HCT116 (cell line): ENCODE measurements around the gene FBXL17. TPM values are rescaled to one million over a fixed set of nuclear protein-coding genes. Genes with fewer than 3 reads are reported as not detected.

Experiments used
- ATAC-seq: fragments of 200-7000 bp; cut with Tn5 transposase; 2 replicates; pipeline ENCODE4 v1.9.1; 2020; ENCODE audit warnings: mild to moderate bottlenecking, moderate library complexity
- BruUV-seq: library from RNA; stranded (reverse); fragments of 400-500 nt; replicated peaks from 2 replicates; lab custom pipeline; 2021; lab: Mats Ljungman, UMichigan
- CTCF ChIA-PET: fragments of 300-600 bp; sonication (Branson Sonifier 250); formaldehyde crosslinking; loops from one replicate; lab custom pipeline; 2021; ENCODE audit warnings: antibody characterized with exemption; lab: Charles Lee
- POLR2A ChIA-PET: fragments of 300-600, 350-600 bp; sonication (Branson Sonifier 250); formaldehyde crosslinking; loops from one replicate; lab custom pipeline; 2021; ENCODE audit warnings: antibody characterized with exemption; lab: Charles Lee
- RAD21 ChIA-PET, 2 experiments: fragments of 300-600 bp; sonication (Branson Sonifier 250); formaldehyde crosslinking; loops; one replicate each; lab custom pipeline; 2023; ENCODE audit warnings: low total read pairs in 2 of 2; ENCODE audit not compliant: uncharacterized antibody in 2 of 2, unreplicated experiment in 2 of 2, low non-redundant PET in 1 of 2; lab: Charles Lee
- DNase-seq: peaks from one replicate; pipeline ENCODE4 v3.0.0-alpha.2; 2010; ENCODE audit warnings: low read depth, low spot score
- H2AFZ ChIP-seq: fragments of 200-600 bp; shearing (Covaris generic), sonication (generic); 2 replicates; pipeline ENCODE4 v1.6.1; 2017; ENCODE audit warnings: low read depth, mixed run types, mixed read lengths, antibody characterized with exemption, low read length; ENCODE audit not compliant: poor library complexity, severe bottlenecking
- H3K27ac ChIP-seq: 2 replicates; pipeline ENCODE4 v1.5.1; 2012; ENCODE audit warnings: low read depth, low read length
- H3K27me3 ChIP-seq: fragments of 200-600 bp; sonication (generic); 2 replicates; pipeline ENCODE4 v1.6.1; 2016; ENCODE audit warnings: mixed run types, low read length, mixed read lengths; ENCODE audit not compliant: insufficient read depth
- H3K36me3 ChIP-seq, 2 experiments: fragments of 200-500 bp in 1 of 2; fragments of 200-600 bp in 1 of 2; sonication (Bioruptor generic) in 1 of 2; sonication (generic) in 1 of 2; 2 replicates each; pipeline versions ENCODE4 v1.5.1 to v1.6.1; 2014 to 2016; ENCODE audit warnings: low read length in 2 of 2, inconsistent platforms in 1 of 2, mixed read lengths in 1 of 2, mixed run types in 1 of 2; ENCODE audit not compliant: insufficient read depth in 2 of 2, control insufficient read depth in 1 of 2
- H3K4me1 ChIP-seq, 2 experiments: fragments of 200-600 bp in 1 of 2; sonication (generic) in 1 of 2; 2 replicates each; pipeline versions ENCODE4 v1.5.1 to v1.6.1; 2012 to 2017; ENCODE audit warnings: low read length in 2 of 2, inconsistent platforms in 1 of 2, mild to moderate bottlenecking in 1 of 2, mixed read lengths in 1 of 2, mixed run types in 1 of 2, moderate library complexity in 1 of 2; ENCODE audit not compliant: insufficient read depth in 2 of 2, control insufficient read depth in 1 of 2
- H3K4me2 ChIP-seq: fragments of 200-600 bp; sonication (generic); 2 replicates; pipeline ENCODE4 v1.6.1; 2017; ENCODE audit warnings: mixed run types, low read length, mixed read lengths
- H3K4me3 ChIP-seq, 2 experiments: fragments of 200-600 bp in 1 of 2; sonication (generic) in 1 of 2; replicated peaks in 1 of 2; 2 replicates each; pipeline ENCODE4 v1.5.1; 2011 to 2016; ENCODE audit warnings: low read length in 2 of 2, control low read depth in 1 of 2, low read depth in 1 of 2, mild to moderate bottlenecking in 1 of 2, mixed read lengths in 1 of 2, mixed run types in 1 of 2
- H3K79me2 ChIP-seq: fragments of 200-600 bp; sonication (generic); 2 replicates; pipeline ENCODE4 v1.6.1; 2017; ENCODE audit warnings: mild to moderate bottlenecking, mixed run types, low read length, moderate library complexity, mixed read lengths; ENCODE audit not compliant: insufficient read depth
- H3K9ac ChIP-seq: fragments of 200-600 bp; sonication (generic); 2 replicates; pipeline ENCODE4 v1.6.1; 2016; ENCODE audit warnings: low read length, mixed read lengths
- H3K9me2 ChIP-seq: fragments of 200-600 bp; sonication (generic), shearing (Covaris generic); 2 replicates; pipeline ENCODE4 v1.6.1; 2017; ENCODE audit warnings: mixed run types, mild to moderate bottlenecking, moderate library complexity; ENCODE audit not compliant: insufficient read depth
- H3K9me3 ChIP-seq, 2 experiments: fragments of 200-500 bp in 1 of 2; fragments of 200-600 bp in 1 of 2; sonication (Bioruptor generic) in 1 of 2; sonication (generic) in 1 of 2; 2 replicates each; pipeline ENCODE4 v1.6.1; 2014 to 2017; ENCODE audit warnings: low read length in 2 of 2, mixed read lengths in 2 of 2, inconsistent platforms in 1 of 2, low read depth in 1 of 2, mild to moderate bottlenecking in 1 of 2, mixed run types in 1 of 2, moderate library complexity in 1 of 2; ENCODE audit not compliant: control insufficient read depth in 1 of 2, insufficient read depth in 1 of 2
- H4K20me1 ChIP-seq: fragments of 200-600 bp; sonication (generic), shearing (Covaris generic); 2 replicates; pipeline ENCODE4 v1.6.1; 2017; ENCODE audit warnings: mixed run types, mild to moderate bottlenecking, moderate library complexity; ENCODE audit not compliant: insufficient read depth
- ATF3 ChIP-seq: IDR thresholded peaks from 2 replicates; pipeline ENCODE4 v1.6.1; 2012
- CBX3 ChIP-seq: IDR thresholded peaks from 2 replicates; pipeline ENCODE4 v1.6.1; 2012; ENCODE audit warnings: low read depth
- CEBPB ChIP-seq: IDR thresholded peaks from 2 replicates; pipeline ENCODE4 v1.6.1; 2012; ENCODE audit warnings: low read depth
- CTCF ChIP-seq, 3 experiments: fragments of 200-600 bp in 1 of 3; sonication (generic) in 1 of 3; IDR thresholded peaks in 2 of 3; conservative IDR thresholded peaks in 1 of 3; 2 replicates each; pipeline ENCODE4 v1.5.1; 2012 to 2017; ENCODE audit warnings: low read depth in 2 of 3, low read length in 2 of 3, antibody characterized with exemption in 1 of 3, borderline replicate concordance in 1 of 3, control low read depth in 1 of 3, mild to moderate bottlenecking in 1 of 3, mixed read lengths in 1 of 3, mixed run types in 1 of 3, moderate library complexity in 1 of 3; ENCODE audit not compliant: insufficient read depth in 1 of 3
- EGR1 ChIP-seq: IDR thresholded peaks from 2 replicates; pipeline ENCODE4 v1.6.1; 2012; ENCODE audit warnings: low read depth
- ELF1 ChIP-seq: IDR thresholded peaks from 2 replicates; pipeline ENCODE4 v1.6.1; 2012; ENCODE audit warnings: low read depth, borderline replicate concordance
- EZH2 ChIP-seq: fragments of 200-600 bp; sonication (generic); IDR thresholded peaks from 2 replicates; pipeline ENCODE4 v1.6.1; 2017; ENCODE audit warnings: antibody characterized with exemption, mixed run types
- EZH2phosphoT487 ChIP-seq: fragments of 200-600 bp; IDR thresholded peaks from 2 replicates; pipeline ENCODE4 v1.6.1; 2018; ENCODE audit warnings: antibody characterized with exemption, borderline replicate concordance
- FOSL1 ChIP-seq: IDR thresholded peaks from 2 replicates; pipeline ENCODE4 v1.6.1; 2012; ENCODE audit warnings: low read depth
- JUND ChIP-seq: IDR thresholded peaks from 2 replicates; pipeline ENCODE4 v1.6.1; 2012
- MAX ChIP-seq: IDR thresholded peaks from 2 replicates; pipeline ENCODE4 v1.6.1; 2012
- POLR2A ChIP-seq: IDR thresholded peaks from 2 replicates; pipeline ENCODE4 v1.7.0; 2011; ENCODE audit warnings: borderline replicate concordance; ENCODE audit not compliant: insufficient read depth, insufficient read length; ENCODE audit errors: extremely low read depth
- POLR2AphosphoS5 ChIP-seq: IDR thresholded peaks from 2 replicates; pipeline ENCODE4 v1.6.1; 2011; ENCODE audit warnings: mild to moderate bottlenecking, low read depth, low read length, moderate library complexity
- RAD21 ChIP-seq: IDR thresholded peaks from 2 replicates; pipeline ENCODE4 v1.6.1; 2012; ENCODE audit warnings: low read depth, mild to moderate bottlenecking
- SIN3A ChIP-seq: IDR thresholded peaks from 2 replicates; pipeline ENCODE4 v1.6.1; 2012; ENCODE audit warnings: low read depth
- SP1 ChIP-seq: IDR thresholded peaks from 2 replicates; pipeline ENCODE4 v1.6.1; 2012; ENCODE audit warnings: low read depth
- SRF ChIP-seq: IDR thresholded peaks from 2 replicates; pipeline ENCODE4 v1.6.1; 2012; ENCODE audit warnings: low read depth
- YY1 ChIP-seq: IDR thresholded peaks from 2 replicates; pipeline ENCODE4 v1.6.1; 2011; ENCODE audit warnings: low read length, low read depth, moderate library complexity, mild to moderate bottlenecking; ENCODE audit not compliant: insufficient replicate concordance; ENCODE audit errors: extremely low read depth
- ZBTB33 ChIP-seq: IDR thresholded peaks from 2 replicates; pipeline ENCODE4 v1.6.1; 2011; ENCODE audit warnings: mild to moderate bottlenecking, low read length, moderate library complexity; ENCODE audit not compliant: insufficient replicate concordance; ENCODE audit errors: extremely low read depth
- ZFX ChIP-seq: fragments of 450-650 bp; IDR thresholded peaks from 2 replicates; pipeline ENCODE4 v1.6.1; 2017
- ZNF274 ChIP-seq: fragments of 200-500 bp; sonication (Bioruptor generic); IDR thresholded peaks from 2 replicates; pipeline ENCODE4 v1.6.1; 2014; ENCODE audit warnings: mild to moderate bottlenecking, low read depth, low read length, inconsistent platforms
- intact Hi-C: fragments of 100-400 bp; cut with micrococcal nuclease; formaldehyde crosslinking; loops from 2 replicates; pipeline ENCODE4 v1.10.0; 2022
- total RNA-seq: library from RNA; stranded (reverse); gene quantifications from one replicate; pipeline ENCODE4 v1.2.1, GENCODE V29; 2021; ENCODE audit not compliant: unreplicated experiment

FBXL17 gene
- total RNA-seq, 1 experiment from 2014 or later, result 9.4 TPM

- TF ChIP-seq YY1 (no peak), MAX (no peak), ZFX (no peak), EZH2phosphoT487 (no peak), EZH2 (no peak), ATF3 (no peak), CEBPB (no peak), EGR1 (no peak), SP1 (no peak), POLR2AphosphoS5 (no peak), CBX3 (no peak)
Measured at GRCh38 chr5:108372369-108372768, 9.5 kb downstream of the FBXL17 start (continued).

- Histone ChIP-seq H3K79me2 (no peaks in the 10 kb centered on the region), H2AFZ (no peak overlapping the region), H3K36me3 (no peaks in the 10 kb centered on the region), H3K9me3 (peaks cover 10 to 24% of the 10 kb centered on the region in 2 experiments; a peak in 3 of 4 replicates), H3K27ac (no peak overlapping the region), H3K4me1 (no peaks in the 10 kb centered on the region), H4K20me1 (no peaks in the 10 kb centered on the region), H3K9ac (no peak overlapping the region), H3K27me3 (no peaks in the 10 kb centered on the region), H3K9me2 (no peaks in the 10 kb centered on the region), H3K4me3 (no peak overlapping the region), H3K4me2 (no peak overlapping the region)
- no peak for ATAC-seq
- ChIA-PET CTCF (no interaction called here), POLR2A (no interaction called here), RAD21 (no interaction called here)
- DNase-seq, result no peak
- BruUV-seq, result no TSS peak
- intact Hi-C loops, result no loop called here
- no peak for TF ChIP-seq CTCF (IDR thresholded peaks at IDR 0.05 in 2 of 3, conservative IDR thresholded peaks at IDR 0.05 in 1 of 3; ENCODE audit: borderline replicate concordance in 1 of 3, insufficient read depth in 1 of 3, low read depth in 2 of 3, low read length in 2 of 3)
- TF ChIP-seq POLR2A, result no peak
- no peak for TF ChIP-seq ZFX
- no peak for TF ChIP-seq POLR2AphosphoS5
- TF ChIP-seq SRF, result no peak
- TF ChIP-seq SP1, result no peak
- TF ChIP-seq FOSL1, result no peak
- no peak for TF ChIP-seq RAD21
- TF ChIP-seq ELF1, result no peak
- no peak for TF ChIP-seq JUND
- TF ChIP-seq ZBTB33, result no peak
- no peak for TF ChIP-seq ATF3
- no peak for TF ChIP-seq SIN3A
- no peak for TF ChIP-seq CBX3
- no peak for TF ChIP-seq MAX
- TF ChIP-seq EZH2, result no peak
- no peak for TF ChIP-seq ZNF274
Measured at GRCh38 chr5:108371263-108371662, 10.6 kb downstream of the FBXL17 start.
